ENCODE results near the gene MSANTD2.

- TF ChIP-seq CTCF (IDR thresholded peaks at IDR 0.05) (no peak), POLR2A (IDR thresholded peaks at IDR 0.05) (no peak)
These were observed 54.2 kb downstream of the MSANTD2 start for GRCh38 chr11:124745835-124746620.
